T-helper 1 cell treated with Interleukin-12 subunit alpha and Interleukin-12 subunit beta and Interleukin-4 antibody, amounts not matched to agents 30 ng/mL and 1 ng/mL, for 36 hours (primary cell): Measurements from ENCODE around the gene IL17D. TPM values are rescaled to one million over a fixed set of nuclear protein-coding genes. Genes with fewer than 3 reads are reported as not detected.

Experiments used
- total RNA-seq: library from RNA; stranded (reverse); gene quantifications from 2 replicates; pipeline ENCODE4 v1.2.3, GENCODE V29; 2022

Gene IL17D
- total RNA-seq, 1 donor from 2014 or later = not detected

Other genes starting within 250 kb of the IL17D start
- gene CRYL1, start 177.8 kb upstream of the IL17D start, total RNA-seq = 9.0 and 10.0 TPM in 2 replicates
- gene IFT88, start 136.5 kb upstream of the IL17D start, total RNA-seq = 3.2 and 4.6 TPM in 2 replicates
- 6.0 and 8.0 TPM in 2 replicates for gene EEF1AKMT1, start 70.3 kb downstream of the IL17D start, total RNA-seq
- 23.4 and 25.3 TPM in 2 replicates for gene XPO4, start 199.0 kb downstream of the IL17D start, total RNA-seq